Stimulated activated CD8-positive, alpha-beta memory T cell treated with anti-CD3 and anti-CD28 coated beads, Interleukin-7, amount 100 ng/mL, for 4 hours (primary cell): Measurements from ENCODE around the gene CARS1.

Experiments
- DNase-seq, 2 donors: peaks; one replicate each; pipeline ENCODE4 v3.0.0-alpha.2; 2020; ENCODE audit warnings: low read depth in 2 of 2

CARS1 gene

GRCh38 chr11:2955906-2956476, 101.2 kb downstream of the CARS1 start:
- no peak for DNase-seq

- no peak for DNase-seq
Measured at GRCh38 chr11:2954263-2954662, 103.0 kb downstream of the CARS1 start.

GRCh38 chr11:2952290-2952689, 104.9 kb downstream of the CARS1 start:
- no peak for DNase-seq

- no peak for DNase-seq
Measured at GRCh38 chr11:2951231-2952110, 105.8 kb downstream of the CARS1 start.
